Measurements from ENCODE around the gene OR13A1.
A peak's percentile ranks its signal among the peaks of the same experiment; 100 is the strongest.
"Not testable (repeated sequence)": the region's sequence is repeated elsewhere in the genome, so short reads cannot be mapped to it uniquely, and the experiment has no call there.

OR13A1 gene

DNA sequence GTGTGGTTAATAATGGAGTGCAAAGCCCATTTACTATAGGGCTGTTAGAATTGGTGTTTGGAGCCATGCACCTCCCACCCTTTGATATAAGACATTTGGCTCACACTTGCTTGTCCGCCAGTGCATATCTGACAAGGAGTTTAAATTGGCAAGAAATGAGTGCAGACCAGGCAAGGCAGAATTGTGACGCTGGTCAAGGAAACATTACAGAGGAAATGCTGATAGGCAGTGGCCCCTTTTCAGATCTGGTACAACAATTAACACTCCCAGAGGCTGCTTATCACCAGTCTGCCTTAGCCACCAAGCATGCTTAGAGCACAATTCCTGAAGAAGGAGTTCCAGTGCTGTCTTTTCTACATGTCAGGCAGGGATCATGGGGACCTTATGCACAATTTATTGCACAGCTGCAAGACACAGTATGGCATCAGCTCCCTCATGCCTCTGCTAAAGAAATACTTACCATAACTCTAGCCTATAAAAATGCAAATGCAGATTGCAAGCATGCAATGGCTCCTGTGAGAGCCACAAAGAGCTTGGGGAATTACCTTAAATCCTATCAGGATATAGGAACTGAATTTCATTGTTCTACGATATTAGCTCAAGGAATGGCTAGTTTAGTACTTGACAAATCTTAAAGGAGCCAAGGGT, 35.2 kb downstream of the OR13A1 start:
- no peak for DNase-seq

- no peak for DNase-seq
These were observed 35.7 kb downstream of the OR13A1 start for GRCh38 chr10:45279682-45280081.

DNA sequence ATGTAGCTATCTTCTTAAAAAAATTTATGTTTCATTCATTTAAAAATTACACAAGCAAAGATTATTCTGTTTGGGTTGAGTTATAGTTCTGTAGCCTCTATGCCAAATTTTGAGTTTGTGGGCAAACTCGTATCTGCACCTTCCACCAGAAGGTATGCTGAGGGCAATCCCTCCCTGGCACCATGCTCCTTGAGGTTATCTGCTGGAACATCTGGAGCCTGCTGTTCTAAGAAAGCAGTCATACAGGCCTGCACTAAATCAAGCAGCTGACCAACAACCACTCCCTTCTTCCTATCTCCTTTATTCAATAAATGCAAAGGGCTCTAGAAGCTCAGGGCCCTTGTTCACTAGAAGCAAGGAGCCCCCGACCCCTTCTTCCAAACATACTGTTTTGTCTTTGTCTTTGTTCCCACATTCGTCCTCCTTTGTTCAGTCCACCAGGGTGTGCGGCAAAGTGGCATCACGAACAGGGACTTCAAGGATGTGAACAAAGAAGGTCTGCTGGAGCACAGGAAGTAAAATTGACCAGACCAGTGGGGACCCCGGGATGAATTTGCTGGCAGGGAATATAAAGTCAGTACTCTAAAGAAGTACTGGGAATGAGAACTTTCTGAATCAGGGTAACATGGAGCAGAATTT, 36.4 kb downstream of the OR13A1 start:
- DNase-seq = no peak

GRCh38 chr10:45276146-45276545, 39.3 kb downstream of the OR13A1 start:
- DNase-seq = not testable (repeated sequence)

DNA sequence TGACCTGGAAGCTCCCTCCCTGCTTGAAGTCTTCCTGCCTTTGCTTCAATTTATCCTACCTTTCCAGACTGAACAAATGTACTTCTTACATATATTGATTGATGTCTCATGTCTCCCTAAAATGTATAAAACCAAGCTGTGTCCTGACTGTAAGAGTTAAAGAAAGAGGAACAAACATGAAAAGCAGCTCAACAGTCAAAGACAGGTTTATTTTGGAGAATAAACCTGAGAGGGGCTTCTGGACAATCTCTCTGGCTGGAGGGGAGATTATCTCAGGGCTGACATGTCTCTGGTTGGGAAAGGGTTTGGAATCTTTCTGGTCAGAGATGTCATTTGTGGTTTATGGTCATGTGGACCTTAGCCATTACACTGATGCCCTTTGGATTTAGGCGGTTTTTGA, 41.0 kb downstream of the OR13A1 start:
- no peak for DNase-seq

- DNase-seq = not testable (repeated sequence)
These were observed 47.6 kb downstream of the OR13A1 start for GRCh38 chr10:45267777-45268176.

DNA sequence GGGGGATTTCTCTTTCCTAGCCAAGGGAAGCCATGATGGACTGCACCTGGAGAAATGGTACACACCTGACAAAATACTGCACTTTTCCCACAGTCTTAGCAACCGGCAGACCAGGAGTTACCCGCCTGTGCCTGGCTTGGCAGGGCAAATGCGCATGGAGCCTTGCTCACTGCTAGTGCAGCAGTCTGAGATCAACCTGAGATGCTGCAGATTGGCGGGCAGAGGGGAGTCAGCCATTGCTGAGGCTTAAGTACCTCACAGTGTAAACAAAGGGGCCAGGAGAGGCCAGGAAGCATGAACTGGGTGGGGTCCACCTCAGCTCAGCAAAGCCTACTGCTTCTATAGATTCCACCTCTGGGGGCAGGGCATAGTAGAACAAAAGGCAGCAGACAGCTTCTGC, 49.4 kb downstream of the OR13A1 start:
- DNase-seq = no peak

DNA sequence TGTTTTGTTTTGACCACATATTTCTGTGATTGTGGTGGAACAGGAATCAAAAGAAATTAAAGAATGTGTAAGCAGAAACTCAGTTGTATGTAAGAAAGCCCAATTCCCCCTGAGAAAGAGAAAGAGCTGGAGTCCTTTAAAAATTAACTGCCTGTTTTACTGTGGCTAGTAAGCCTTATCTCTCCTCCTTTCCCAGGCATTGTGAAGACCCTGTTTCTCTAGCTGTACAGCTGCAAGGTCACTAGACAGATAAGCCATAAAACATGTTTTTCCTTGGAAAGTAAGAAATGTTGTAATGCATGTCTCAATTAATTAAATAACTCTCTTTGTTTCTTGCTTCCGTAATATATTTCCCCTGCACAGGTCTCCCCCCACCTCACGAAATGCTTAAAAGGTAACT, 53.5 kb downstream of the OR13A1 start:
- no peak for DNase-seq

GRCh38 chr10:45261243-45261775, 54.1 kb downstream of the OR13A1 start:
- DNase-seq = no peak

GRCh38 chr10:45260635-45261034, 54.8 kb downstream of the OR13A1 start:
- not testable (repeated sequence) for DNase-seq

DNA sequence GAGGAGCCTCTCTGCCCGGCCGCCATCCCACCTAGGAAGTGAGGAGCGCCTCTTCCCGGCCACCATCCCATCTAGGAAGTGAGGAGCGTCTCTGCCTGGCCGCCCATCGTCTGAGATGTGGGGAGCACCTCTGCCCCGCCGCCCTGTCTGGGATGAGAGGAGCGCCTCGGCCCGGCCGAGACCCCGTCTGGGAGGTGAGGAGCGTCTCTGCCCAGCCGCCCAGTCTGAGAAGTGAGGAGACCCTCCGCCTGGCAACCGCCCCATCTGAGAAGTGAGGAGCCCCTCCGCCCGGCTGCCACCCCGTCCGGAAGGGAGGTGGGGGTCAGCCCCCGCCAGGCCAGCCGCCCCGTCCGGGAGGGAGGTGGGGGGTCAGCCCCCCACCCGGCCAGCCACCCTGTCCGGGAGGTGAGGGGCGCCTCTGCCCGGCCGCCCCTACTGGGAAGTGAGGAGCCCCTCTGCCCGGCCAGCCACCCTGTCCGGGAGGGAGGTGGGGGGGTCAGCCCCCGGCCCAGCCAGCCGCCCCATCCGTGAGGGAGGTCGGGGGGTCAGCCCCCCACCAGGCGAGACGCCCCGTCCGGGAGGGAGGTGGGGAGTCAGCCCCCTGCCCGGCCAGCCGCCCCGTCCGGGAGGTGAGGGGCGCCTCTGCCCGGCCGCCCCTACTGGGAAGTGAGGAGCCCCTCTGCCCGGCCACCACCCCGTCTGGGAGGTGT, 55.5 kb downstream of the OR13A1 start:
- not testable (repeated sequence) for DNase-seq

DNA sequence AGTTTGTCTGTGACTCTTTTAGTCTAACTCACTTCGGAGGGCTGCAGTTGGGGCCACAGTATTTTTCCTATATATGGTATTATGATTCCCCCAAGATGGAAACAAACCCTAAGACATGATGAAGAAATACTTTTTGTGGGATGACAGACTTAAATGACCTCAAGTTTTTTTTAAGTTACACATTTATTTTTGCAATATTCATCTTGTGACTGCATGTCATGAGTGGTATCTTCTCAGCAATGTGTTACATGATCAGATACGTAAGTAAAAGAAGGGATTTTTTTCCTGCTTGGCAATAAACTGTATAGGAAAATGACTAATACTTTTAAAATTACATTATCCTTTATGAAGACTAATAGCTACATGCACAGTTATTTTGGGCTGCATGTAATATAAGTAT, 57.8 kb downstream of the OR13A1 start:
- DNase-seq = peak; percentile 21 to 90 (median 58)

GRCh38 chr10:45256246-45256645, 59.2 kb downstream of the OR13A1 start:
- peak in 3 of 4 experiments; percentile 36 to 59 (median 59) for DNase-seq

GRCh38 chr10:45255706-45256105, 59.7 kb downstream of the OR13A1 start:
- no peak for DNase-seq

DNA sequence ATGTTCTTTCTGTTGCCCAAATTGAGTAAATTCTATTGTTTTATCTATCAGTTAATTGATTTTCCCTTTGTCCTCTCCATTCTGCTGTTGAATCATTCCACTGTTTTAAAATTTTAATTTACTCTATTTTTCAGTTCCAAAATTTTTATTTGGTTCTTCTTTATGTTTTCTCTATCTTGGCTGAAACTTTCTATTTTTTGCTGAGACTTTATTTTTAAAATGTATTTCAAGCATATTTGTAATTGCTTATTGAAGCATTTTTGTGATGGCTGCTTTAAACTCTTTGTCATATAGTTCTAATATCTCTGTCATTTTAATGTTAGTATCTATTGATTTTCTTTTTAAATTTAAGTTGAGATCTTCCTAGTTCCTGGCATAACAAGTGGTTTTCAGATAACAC, 60.5 kb downstream of the OR13A1 start:
- no peak for DNase-seq

DNA sequence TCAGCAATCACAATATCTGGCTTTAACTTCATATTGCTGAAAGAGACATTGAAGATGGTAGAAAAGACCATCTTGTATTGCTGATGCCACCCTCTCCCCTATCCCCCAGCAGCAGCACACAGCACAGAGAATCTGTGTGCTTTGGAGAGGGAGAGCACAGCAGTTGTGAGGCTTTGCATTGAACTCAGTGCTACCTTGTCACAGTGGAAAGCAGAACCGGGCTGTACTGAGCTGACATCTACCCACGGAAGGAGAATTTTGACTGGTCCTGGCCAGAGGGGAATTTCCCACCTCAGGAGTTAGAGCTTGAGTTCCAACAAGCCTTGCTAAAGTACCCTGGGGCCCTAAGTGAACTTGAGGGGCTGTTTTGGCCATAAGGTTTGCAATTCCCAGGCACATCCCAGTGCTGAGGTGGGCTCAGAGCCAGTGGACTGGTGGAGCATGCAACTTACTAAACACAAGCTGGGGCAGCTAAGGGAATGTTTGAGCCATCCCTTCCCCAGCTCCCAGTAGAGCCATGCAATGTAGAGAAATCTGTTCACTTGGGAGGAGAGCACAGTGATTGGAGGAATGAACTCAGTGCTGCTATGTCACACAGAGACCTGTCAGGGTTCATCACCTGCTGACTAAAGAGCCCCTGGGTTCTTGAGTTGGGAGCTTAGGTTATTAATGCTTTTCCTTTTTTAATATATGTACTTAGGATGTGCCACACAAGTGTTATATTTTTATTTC, 62.1 kb downstream of the OR13A1 start:
- DNase-seq = peak; percentile 44 to 69 (median 63)
